ENCODE results near the gene SEPTIN5.

SEPTIN5 gene

GRCh38 chr22:19770349-19771220 is 56.3 kb downstream of the SEPTIN5 start:
- no peaks in the 10 kb centered on the region for H3K9me3 ChIP-seq
- peaks cover 16 to 23% of the 10 kb centered on the region in 2 experiments for H3K4me1 ChIP-seq (ENCODE audit: control insufficient read depth in 1 of 2, insufficient read depth in 1 of 2, low read depth in 1 of 2, low read length in 1 of 2)
- H3K36me3 ChIP-seq, result no peaks in the 10 kb centered on the region
- H3K27me3 ChIP-seq, result peaks cover 95% of the 10 kb centered on the region
- H3K4me3 ChIP-seq (ENCODE audit: low read depth in 1 of 2, low read length in 1 of 2), result no peak overlapping the region
- no peak for TF ChIP-seq CTCF (IDR thresholded peaks at IDR 0.05)
- H3K27ac ChIP-seq, result no peak overlapping the region

DNA sequence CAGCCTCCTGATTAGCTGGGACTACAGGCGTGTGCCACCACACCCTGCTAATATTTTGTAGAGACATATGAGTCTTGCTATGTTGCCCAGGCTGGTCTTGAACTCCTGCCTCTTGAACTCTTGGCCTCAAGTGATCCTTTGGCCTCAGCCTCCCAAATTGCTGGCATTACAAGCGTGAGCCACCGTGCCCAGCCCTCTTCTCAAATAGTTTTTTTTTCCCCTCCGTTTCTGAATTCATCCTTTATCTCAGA is 58.0 kb downstream of the SEPTIN5 start:
- peaks cover 92% of the 10 kb centered on the region for H3K27me3 ChIP-seq
- H3K4me3 ChIP-seq (ENCODE audit: low read depth in 1 of 2, low read length in 1 of 2), result no peak overlapping the region
- H3K27ac ChIP-seq, result no peak overlapping the region
- H3K36me3 ChIP-seq, result no peaks in the 10 kb centered on the region
- no peaks in the 10 kb centered on the region for H3K9me3 ChIP-seq
- TF ChIP-seq CTCF (IDR thresholded peaks at IDR 0.05), result no peak
- H3K4me1 ChIP-seq (ENCODE audit: control insufficient read depth in 1 of 2, insufficient read depth in 1 of 2, low read depth in 1 of 2, low read length in 1 of 2), result peaks cover 3 to 8% of the 10 kb centered on the region in 2 experiments

Data from neutrophil (primary cell).